ENCODE data around the gene PYGM. TPM values are rescaled to one million over a fixed set of nuclear protein-coding genes. Genes with fewer than 3 reads are reported as not detected.

The PYGM gene
- total RNA-seq, 6 donors from 2014 or later: 1.0 to 3.7 (median 1.5) TPM

DNA sequence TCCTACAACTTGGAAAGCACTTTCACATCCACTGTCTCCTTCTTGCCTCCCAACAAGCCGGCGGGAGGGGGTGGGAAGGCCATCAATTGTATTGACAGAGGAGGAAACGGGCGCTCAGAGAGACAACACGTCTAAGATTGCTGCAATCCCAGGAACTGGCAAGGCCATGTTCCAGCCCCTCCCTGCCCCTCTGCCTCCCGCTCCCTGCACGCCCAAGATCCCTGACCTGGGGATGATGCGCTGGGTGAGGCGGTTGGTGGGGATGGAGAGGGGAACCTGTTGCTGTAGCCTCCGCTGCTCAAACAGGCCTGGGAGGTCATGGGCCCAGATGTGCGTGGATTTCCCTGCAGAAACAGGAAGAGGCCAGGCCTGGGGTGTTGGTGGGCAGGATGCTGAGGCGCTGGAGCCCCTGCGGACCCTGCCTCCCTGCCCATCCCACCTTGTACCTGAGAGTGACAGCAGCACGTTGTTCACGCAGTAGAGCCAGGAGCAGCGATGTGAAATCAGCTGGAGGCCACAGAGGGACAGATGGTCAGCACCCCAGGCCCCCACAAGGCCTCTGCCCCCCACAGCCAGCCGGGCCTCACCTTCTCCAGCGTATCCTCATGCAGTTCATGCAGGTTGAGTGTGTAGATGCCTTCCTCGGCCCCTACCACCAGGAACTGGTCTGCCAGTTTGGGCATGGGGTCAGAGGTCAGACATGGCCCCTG, 36.4 kb upstream of the PYGM start:
- 70 to 72% methylated on average over 5 to 19 of the region's 19 CpGs for WGBS, 2 donors
- Histone ChIP-seq H3K27me3 (no peaks in the 10 kb centered on the region), H3K4me1 (peaks cover 9 to 39% (median 20%) of the 10 kb centered on the region in 4 donors), H3K9me3 (no peaks in the 10 kb centered on the region), H3K36me3 (peaks cover 0 to 52% (median 22%) of the 10 kb centered on the region in 4 donors), H3K4me3 (no peak overlapping the region), H3K27ac (peak overlapping the region in 3 of 4 donors; percentile 8 to 56 (median 48))
- TF ChIP-seq EP300 (IDR thresholded peaks at IDR 0.05): no peak
- TF ChIP-seq, protein P1, sequence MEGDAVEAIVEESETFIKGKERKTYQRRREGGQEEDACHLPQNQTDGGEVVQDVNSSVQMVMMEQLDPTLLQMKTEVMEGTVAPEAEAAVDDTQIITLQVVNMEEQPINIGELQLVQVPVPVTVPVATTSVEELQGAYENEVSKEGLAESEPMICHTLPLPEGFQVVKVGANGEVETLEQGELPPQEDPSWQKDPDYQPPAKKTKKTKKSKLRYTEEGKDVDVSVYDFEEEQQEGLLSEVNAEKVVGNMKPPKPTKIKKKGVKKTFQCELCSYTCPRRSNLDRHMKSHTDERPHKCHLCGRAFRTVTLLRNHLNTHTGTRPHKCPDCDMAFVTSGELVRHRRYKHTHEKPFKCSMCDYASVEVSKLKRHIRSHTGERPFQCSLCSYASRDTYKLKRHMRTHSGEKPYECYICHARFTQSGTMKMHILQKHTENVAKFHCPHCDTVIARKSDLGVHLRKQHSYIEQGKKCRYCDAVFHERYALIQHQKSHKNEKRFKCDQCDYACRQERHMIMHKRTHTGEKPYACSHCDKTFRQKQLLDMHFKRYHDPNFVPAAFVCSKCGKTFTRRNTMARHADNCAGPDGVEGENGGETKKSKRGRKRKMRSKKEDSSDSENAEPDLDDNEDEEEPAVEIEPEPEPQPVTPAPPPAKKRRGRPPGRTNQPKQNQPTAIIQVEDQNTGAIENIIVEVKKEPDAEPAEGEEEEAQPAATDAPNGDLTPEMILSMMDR (IDR thresholded peaks at IDR 0.05): no peak
- TF ChIP-seq POLR2AphosphoS5 (IDR thresholded peaks at IDR 0.05): peak in 1 of 2 donors; percentile 2
- DNase-seq (no peak), ATAC-seq (ENCODE audit: low FRiP score in 2 of 2) (no peak)

DNA sequence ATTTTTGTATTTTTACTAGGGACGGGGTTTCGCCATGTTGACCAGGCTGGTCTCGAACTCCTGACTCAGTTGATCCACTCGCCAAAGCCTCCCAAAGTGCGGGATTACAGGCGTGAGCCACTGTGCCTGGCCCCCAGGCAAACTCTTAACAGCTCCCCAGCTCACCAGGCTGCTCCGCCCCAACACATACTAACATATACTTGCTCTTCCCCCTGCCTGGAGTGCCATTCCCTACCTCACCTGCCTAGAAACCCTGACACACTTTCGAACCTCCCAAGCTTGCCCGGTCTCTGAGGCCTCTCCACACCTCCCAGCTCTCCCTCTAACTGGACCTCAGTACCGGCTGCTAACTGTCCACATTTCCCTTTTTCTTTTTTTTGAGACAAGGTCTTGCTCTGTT, 34.8 kb upstream of the PYGM start:
- Histone ChIP-seq H3K36me3 (peaks cover 0 to 67% (median 32%) of the 10 kb centered on the region in 4 donors), H3K4me3 (no peak overlapping the region), H3K4me1 (peaks cover 0 to 25% (median 8%) of the 10 kb centered on the region in 4 donors), H3K9me3 (no peaks in the 10 kb centered on the region), H3K27ac (peak overlapping the region in 2 of 4 donors; percentile 27 to 65), H3K27me3 (no peaks in the 10 kb centered on the region)
- 95 to 96% methylated on average over 10 of the region's 10 CpGs for WGBS, 2 donors
- DNase-seq: no peak
- no peak for TF ChIP-seq POLR2AphosphoS5 (IDR thresholded peaks at IDR 0.05)
- TF ChIP-seq EP300 (IDR thresholded peaks at IDR 0.05): no peak
- no peak for TF ChIP-seq POLR2A (IDR thresholded peaks at IDR 0.05)
- TF ChIP-seq, protein P1 (IDR thresholded peaks at IDR 0.05): no peak
- ATAC-seq (ENCODE audit: low FRiP score in 2 of 2): no peak

DNA sequence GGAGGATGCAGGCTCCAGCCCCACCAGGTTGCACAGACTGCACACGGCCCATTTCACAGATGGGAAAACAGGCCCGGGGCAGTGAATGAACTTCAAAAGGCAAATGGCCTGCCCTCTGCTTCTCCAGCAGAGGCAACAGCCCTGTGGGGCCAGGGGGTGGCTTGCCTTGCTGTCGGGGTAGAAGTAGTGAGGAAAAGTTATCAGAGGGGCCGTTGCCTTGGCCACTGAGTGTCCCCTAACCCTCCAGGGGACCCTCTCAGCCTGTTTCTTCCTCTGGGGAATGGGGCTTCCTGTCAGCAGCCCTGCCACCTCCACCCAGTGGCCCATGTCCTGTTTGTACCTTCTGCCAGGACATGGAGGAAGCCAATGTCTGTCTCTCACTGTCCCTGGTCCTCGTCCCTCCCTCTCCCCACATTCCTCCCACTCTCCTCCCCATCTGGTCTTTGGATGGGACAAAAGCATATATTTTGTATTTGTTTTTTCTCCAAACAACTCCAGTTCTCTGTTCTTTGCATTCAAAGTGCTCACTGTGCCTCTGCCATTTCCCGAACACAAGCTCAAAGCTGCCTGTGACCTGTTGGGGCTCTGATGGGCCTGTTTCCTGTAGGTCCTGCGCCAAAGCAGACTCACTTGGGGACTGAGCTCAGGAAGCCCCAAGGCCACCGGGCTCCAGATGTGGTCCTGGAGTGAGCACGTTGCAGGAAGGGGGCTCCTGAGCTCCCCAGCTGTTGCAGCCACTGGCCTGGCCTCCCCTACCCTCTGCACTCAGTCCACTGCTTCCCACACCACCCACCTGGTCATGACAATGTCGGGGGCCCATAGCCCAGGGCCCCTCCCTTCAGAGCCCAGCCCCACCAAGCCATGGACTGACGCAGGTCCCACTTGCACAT, 33.7 kb upstream of the PYGM start:
- Histone ChIP-seq H3K27ac (peak overlapping the region in 2 of 4 donors; percentile 65), H3K4me1 (peaks cover 0 to 17% (median 5%) of the 10 kb centered on the region in 4 donors), H3K36me3 (peaks cover 0 to 67% (median 41%) of the 10 kb centered on the region in 4 donors), H3K4me3 (no peak overlapping the region), H3K9me3 (no peaks in the 10 kb centered on the region), H3K27me3 (no peaks in the 10 kb centered on the region)
- DNase-seq: no peak
- no peak for ATAC-seq (ENCODE audit: low FRiP score in 2 of 2)
- 55 to 57% methylated on average over 9 to 10 of the region's 11 CpGs for WGBS, 2 donors
- TF ChIP-seq POLR2A (IDR thresholded peaks at IDR 0.05): no peak
- TF ChIP-seq, protein P1 (IDR thresholded peaks at IDR 0.05): no peak
- no peak for TF ChIP-seq EP300 (IDR thresholded peaks at IDR 0.05)
- no peak for TF ChIP-seq POLR2AphosphoS5 (IDR thresholded peaks at IDR 0.05)

DNA sequence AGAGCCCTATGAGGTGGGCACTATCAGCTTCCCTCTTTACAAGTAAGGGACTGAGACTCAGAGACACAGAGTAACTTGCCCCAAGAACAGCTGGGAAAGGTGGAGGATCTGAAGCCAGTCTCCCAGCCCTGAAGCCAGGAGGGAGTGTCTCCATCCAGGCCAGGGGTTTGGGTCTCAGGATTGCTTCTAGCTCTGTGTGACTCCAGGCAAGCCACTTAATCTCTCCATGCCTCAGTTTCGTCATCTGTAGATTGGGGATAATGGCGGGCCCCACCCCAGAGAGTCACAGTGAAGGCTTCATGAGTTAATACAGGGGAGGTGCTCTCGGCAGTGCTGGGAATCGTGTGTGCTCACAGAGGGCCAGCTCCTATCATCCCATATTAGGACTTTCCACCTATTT, 32.7 kb upstream of the PYGM start:
- DNase-seq (no peak), ATAC-seq (ENCODE audit: low FRiP score in 2 of 2) (no peak)
- WGBS, 2 donors: 93 to 100% methylated on average over 4 of the region's 4 CpGs
- H3K4me1 ChIP-seq: peaks cover 0 to 25% (median 7%) of the 10 kb centered on the region in 4 donors
- H3K4me3 ChIP-seq: no peak overlapping the region
- no peaks in the 10 kb centered on the region for H3K27me3 ChIP-seq
- peaks cover 0 to 71% (median 45%) of the 10 kb centered on the region in 4 donors for H3K36me3 ChIP-seq
- peak overlapping the region in 1 of 4 donors; percentile 65 for H3K27ac ChIP-seq
- no peak for TF ChIP-seq POLR2AphosphoS5 (IDR thresholded peaks at IDR 0.05)
- no peak for TF ChIP-seq POLR2A (IDR thresholded peaks at IDR 0.05)
- TF ChIP-seq, protein P1 (IDR thresholded peaks at IDR 0.05): no peak
- TF ChIP-seq EP300 (IDR thresholded peaks at IDR 0.05): no peak
- H3K9me3 ChIP-seq: no peaks in the 10 kb centered on the region
